OCI-LY7 (cell line): ENCODE data around the gene TMED7.

Experiments used
- CTCF ChIP-seq: fragments of 200-600 bp; sonication (generic); conservative IDR thresholded peaks from 2 replicates; pipeline ENCODE4 v1.5.1; 2014; ENCODE audit warnings: mild to moderate bottlenecking, antibody characterized with exemption, low read length, moderate library complexity, mixed read lengths
- EZH2phosphoT487 ChIP-seq: fragments of 200-600 bp; sonication (generic); IDR thresholded peaks from 2 replicates; pipeline ENCODE4 v1.6.1; 2018; ENCODE audit warnings: low read depth, borderline replicate concordance, mild to moderate bottlenecking, mixed run types, antibody characterized with exemption, low read length, moderate library complexity, mixed read lengths

- TF ChIP-seq CTCF (no peak), EZH2phosphoT487 (no peak)
Observed at GRCh38 chr5:115648056-115648455, 22.2 kb upstream of the TMED7 start.
